SH-SY5Y (cell line): ENCODE measurements around the gene DLG2.

ENCODE experiments used
- GATA2 ChIP-seq: IDR thresholded peaks from 2 replicates; pipeline ENCODE4 v1.6.1; 2011; ENCODE audit warnings: mild to moderate bottlenecking, low read depth, low read length
- GATA3 ChIP-seq: IDR thresholded peaks from 2 replicates; pipeline ENCODE4 v1.6.1; 2011; ENCODE audit warnings: low read depth, mild to moderate bottlenecking, low read length, moderate library complexity

The DLG2 gene

DNA sequence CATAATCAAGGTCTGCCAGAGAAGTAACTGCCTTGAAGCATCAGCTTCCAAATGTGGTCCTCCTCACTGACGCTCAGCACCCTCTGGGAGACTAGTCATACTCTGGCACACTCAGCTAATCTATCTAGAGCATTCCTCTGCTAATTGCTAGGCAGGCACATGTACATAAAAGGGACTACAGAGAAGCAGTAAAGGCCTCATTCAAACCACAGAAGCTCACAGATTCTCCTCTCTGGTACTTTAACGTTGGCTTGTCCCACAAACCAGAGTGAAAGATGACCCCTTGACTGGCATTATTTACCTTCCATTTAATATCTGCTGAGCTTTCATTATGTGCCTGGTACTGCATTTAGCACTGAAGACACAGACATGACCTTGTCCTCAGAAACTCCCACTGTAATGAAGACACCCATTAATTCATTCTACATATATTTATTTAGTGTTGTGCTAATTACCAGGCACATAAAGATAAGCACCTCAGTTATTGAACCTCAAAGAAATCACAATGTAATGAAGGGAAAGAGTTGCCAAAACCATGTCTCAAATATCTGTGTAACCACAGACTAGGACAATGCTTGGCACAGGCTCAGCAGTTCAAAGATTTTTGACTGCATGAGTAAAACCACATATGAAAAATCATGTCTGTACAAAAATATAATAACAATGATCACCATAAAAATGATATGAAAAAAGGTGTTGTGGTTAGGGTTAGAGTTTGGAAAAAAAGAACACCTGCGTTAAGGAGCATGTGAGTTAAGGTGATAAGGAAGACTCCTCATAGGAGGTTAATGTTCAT lies 550.4 kb downstream of the DLG2 start:
- TF ChIP-seq GATA2 (no peak), GATA3 (no peak)

DNA sequence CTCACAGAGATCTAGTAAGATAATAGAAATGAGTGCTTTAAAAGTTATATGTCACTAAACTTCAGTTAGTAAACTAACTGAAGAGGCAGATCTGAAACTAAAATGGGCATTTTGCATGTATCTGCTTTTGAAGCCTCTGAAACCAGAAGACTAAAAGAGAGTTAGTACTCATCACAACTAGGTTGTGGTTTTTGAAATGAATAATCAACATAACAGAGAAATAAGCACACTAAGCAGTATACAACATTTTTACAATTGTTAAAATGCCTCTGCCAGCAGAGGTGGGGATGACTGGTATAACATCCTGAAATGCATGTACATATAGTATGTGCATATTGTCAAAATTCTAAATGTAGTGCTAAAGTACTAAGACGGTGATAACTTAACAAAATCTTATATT lies 564.5 kb downstream of the DLG2 start:
- TF ChIP-seq GATA3 (no peak), GATA2 (no peak)

DNA sequence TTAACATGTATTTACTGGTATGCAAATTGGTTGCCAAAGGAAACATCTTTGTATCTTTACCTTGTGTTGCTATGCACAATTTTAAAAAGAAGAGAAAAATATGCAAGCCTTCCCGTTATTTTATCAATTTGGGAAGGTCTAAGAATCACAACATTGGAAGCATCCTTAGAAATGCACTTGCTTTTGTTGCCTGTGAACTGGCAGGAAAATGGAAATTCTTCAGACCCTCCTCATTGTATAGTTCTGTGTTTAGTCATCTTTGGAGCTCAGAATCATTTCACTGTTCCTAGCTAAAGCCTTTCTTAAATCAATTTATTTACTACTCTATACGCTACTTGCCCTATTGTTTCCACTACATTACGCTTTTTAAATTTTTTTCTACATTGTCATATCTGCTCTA lies 574.5 kb downstream of the DLG2 start:
- TF ChIP-seq GATA3 (no peak), GATA2 (no peak)

DNA sequence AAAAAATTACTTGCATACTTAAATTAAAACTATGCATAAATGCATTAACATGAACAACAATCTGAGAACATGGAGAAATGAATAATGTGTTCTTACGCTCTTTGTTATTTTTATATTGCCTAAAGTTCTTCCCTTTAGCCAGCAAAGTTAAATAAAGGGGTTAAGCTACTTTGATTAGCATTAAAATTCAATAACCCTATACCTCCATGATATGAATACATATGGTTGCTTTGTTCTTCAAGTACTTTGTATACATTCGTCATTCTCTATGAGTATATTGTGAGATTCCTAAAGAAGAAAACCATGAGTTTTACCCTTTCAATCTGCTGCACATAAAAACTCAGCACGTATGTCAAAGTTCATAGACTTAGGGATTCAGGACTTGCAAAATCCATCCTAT lies 578.3 kb downstream of the DLG2 start:
- TF ChIP-seq GATA2 = no peak
- TF ChIP-seq GATA3 = no peak

DNA sequence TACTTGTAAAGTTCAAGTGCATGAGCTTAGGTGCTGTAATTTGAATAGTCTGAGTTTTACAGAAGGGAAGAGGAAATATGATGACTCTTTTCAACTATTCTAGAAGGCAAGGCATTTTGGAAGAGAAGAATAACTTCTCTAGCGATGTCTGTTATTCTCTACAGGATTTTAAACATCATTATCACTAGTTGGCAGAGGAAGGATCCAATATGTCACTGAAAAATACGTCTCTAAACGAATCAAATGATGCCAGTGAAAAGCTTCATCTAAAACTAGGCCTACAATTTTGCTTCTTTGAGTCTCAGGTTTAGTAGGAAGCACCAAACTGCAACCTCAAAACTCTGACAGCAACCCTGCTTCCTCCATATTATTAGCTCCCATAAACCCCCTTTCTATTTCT lies 581.4 kb downstream of the DLG2 start:
- TF ChIP-seq GATA2 (no peak), GATA3 (no peak)

DNA sequence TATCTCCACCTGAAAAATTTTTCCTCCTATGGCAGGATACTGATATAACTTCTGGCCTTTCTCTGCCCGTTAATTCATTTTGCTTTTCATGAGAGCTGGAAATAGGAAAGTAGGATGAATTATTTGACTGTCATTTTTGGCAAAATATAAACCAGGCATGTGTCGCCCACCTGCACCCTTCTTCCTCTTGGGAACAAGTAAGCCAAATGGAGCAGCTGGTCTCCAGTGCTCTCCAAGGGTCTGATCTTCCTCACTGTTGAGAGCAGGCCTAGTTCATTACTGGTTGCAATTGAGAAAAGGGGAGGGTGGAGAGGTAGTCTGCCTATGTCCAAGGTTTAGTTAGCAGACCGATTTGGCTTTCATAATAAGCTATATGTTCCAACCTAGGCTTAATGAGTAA lies 582.2 kb downstream of the DLG2 start:
- TF ChIP-seq GATA2 = no peak
- no peak for TF ChIP-seq GATA3

DNA sequence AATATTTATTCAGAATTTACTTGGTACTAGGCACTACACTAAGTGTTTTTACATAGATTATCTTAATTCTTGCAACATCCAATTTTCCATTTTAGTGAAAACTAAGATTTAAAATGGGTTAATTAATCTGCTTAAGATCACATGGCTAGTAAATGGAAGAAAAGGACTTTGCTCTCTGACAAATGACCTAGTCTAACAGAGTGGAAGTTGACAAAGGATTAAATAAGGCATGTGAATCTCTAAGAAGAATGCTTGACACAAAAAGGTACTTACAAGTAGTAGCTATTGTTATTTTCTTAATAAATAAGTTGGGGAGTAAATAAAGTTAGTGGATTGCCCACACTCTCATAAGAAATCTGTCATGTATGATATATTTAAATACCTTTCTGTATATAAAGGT lies 584.8 kb downstream of the DLG2 start:
- TF ChIP-seq GATA2 (no peak), GATA3 (no peak)

DNA sequence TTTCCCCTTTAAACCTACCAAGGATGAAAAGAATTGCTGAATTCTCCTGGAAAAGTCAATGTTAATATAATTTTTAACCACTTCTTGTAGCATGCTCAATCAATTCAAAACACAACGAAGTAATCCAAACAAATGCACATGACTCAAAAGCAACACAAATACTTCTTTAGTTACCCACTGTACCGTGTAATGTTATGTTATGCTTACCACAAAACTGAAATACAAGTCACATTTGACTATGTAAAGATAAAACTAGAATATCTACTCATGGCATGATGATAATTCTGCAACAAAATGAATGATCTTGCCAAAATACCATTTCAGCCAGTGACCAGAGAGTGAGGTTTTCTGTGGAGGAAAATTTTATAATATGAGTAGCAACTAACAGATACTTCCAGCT lies 587.0 kb downstream of the DLG2 start:
- TF ChIP-seq GATA3 = no peak
- no peak for TF ChIP-seq GATA2

DNA sequence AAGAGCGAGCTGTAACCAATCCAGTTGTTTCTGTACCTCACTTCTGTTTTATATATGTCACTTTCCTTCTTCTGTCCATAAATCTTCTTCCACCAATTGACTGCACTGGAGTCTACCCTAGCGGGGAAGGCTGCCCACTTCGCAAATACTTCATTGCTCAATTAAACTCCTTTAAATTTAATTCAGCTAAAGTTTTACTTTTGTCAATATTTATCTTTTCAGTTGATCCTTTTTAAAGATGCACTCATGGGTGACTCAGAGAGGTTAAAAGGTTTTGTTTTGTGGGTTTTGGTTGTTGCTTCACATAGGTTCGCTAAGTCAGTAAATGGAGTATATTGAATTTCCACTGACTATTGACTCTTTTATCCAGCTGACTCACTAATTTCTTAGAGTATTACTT lies 597.2 kb downstream of the DLG2 start:
- TF ChIP-seq GATA3 (no peak), GATA2 (no peak)

DNA sequence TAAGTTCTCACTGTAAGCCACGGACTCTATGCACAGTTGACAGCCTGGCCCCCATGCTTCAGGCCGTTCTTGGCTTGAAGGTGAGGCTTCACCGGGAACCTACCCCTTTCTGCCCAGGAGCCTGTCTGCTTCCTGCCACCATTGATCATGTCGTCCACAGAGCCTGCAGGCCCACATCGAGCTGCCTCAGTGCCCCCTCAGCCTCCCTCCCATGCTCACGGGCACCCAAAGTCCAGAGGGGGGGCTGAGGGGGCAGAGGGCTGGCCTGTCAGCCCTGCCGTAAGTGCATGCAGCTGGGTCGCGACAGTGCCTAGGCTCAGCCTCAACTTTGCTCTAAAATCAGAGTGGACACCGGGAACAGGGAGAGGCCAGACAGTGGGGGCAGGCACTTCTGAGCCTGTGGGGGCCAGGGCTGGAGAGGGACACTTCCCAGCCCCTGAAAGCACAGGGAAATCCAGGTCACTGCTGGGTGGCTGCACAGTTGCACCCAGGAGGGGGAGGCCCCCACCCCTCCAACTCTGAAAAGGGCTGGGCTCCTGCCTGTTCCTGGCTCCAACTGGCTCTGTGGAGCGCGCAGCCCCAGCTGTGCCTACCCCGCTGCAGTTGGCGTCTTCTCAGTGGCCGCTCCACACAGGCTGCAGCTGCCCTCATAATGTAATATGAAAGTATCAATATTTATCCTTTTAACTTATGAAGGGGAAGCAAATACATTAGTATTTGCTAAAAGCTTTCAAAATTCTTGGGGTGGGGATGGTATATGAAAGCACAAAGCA lies 598.6 kb downstream of the DLG2 start:
- no peak for TF ChIP-seq GATA3
- no peak for TF ChIP-seq GATA2

DNA sequence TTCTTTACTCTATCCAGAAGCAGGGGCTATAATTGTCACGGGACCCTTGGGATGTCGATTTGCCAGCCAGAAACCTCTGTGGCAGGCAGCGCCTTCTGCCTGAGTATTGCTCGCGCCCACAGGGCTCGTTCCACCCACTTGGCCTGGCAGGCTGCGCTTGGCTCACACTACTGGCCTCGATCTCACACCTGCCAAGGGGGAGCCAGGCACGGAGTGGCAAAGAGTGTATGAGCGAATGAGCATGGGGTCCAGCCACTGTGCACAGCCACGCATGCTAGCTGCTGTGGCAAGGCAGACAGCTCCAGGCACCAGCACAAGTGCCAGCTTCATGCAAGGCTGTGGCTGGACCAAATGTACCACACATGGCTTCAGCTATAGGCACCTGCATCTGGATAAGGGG lies 599.8 kb downstream of the DLG2 start:
- no peak for TF ChIP-seq GATA2
- no peak for TF ChIP-seq GATA3

DNA sequence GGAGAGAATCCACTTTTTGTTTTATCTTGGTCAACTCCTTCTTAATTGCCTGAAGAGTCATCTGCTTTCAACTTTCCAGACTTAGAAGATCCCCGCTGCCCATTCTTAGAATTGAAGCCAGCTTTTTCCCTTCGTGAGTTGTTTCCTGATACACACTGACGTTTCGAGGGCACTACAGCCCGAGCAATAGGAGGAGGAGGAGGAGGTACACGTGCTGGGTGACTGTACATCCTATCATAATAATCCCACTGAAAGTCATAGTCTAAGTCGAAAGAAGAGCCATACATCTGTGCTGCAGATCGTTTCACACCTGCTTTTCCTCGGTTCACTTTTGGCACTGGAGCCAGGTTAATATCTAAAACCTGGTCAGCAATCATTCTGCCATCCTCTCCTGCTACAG lies 606.1 kb downstream of the DLG2 start:
- TF ChIP-seq GATA2 = no peak
- no peak for TF ChIP-seq GATA3

DNA sequence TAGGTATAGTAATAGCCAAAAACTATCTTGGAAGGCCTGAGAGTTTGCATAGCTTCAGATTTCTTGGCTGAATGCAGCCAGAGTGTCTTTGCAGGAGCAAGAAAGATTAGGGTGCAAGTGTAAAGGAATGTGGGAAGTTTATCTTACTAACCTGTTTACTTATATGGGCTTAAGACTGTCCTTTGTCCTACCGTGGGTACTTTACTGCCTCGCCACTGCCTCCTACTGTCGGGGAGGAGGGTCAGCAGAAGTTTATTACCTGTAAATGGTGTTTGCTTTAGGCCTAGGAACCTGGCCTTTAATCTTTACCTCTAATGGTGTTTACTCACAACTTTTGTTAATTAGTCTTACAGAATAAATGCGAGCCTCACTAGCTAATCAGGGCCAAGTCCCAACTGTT lies 633.8 kb downstream of the DLG2 start:
- TF ChIP-seq GATA2 (no peak), GATA3 (no peak)

DNA sequence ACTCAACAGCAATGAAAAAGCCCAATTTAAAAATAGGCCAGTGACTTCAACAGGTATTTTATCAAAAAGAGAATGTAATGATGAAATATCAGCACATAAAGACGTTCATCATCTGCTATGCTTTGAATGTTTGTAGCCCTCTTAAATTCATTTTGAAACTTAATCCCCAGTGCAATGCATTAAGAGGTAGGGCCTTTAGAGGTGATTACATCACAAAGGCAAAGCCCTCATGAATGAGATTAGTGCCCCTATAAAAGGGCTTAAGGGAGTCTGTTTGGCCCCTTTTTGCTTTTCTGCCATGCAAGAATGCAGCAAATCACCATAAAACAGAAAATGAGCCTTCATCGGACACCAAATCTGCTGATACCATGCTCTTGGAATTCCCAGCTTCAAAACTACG lies 637.0 kb downstream of the DLG2 start:
- TF ChIP-seq GATA2 (no peak), GATA3 (no peak)

DNA sequence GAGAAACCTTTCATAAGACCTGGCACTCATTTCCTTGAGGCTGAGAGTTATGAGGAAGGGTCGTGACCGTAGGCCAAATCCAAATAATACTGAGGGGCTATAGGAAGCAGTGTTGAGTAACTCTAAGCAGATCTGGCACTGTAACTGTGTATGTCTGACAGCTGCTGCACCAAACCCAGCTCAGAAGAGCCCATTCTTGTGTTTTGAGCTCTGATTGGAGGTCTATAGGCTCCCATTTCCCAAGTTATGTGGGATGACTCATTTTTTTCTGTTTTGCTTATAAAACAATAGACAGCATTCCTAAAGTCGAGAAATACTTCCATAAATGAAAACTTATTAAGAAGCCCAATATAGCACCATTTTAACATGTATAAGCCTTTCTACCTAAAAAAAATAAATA lies 645.8 kb downstream of the DLG2 start:
- TF ChIP-seq GATA2 = no peak
- no peak for TF ChIP-seq GATA3

DNA sequence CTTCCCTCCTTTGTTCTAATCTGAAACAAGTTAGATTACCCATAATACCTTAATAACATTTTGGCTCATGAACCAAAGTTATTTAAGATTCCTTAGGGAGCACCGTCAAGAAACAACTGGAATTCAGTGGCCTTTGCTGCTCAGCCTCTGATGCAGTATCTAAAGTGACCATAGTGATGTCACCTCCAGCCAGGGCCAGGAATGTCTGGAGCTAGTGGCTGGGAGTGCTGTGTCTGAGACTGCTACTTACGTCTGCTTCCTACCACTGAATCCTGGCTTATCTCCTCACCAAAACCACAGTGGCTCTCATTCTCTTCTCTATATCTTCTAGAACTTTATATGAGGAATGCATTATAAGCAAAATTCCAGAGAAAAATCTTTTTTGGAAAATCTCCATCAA lies 658.0 kb downstream of the DLG2 start:
- no peak for TF ChIP-seq GATA2
- TF ChIP-seq GATA3 = no peak
